HG03045 (cell line): ENCODE data around the gene ANKRA2.

Experiments
- ATAC-seq: cut with Tn5 transposase; IDR thresholded peaks from one replicate; pipeline ENCODE4 v1.9.1; 2021; ENCODE audit warnings: mild to moderate bottlenecking, moderate library complexity; ENCODE audit not compliant: unreplicated experiment

The ANKRA2 gene

GRCh38 chr5:73507062-73507461 lies 58.4 kb downstream of the ANKRA2 start:
- no peak for ATAC-seq

DNA sequence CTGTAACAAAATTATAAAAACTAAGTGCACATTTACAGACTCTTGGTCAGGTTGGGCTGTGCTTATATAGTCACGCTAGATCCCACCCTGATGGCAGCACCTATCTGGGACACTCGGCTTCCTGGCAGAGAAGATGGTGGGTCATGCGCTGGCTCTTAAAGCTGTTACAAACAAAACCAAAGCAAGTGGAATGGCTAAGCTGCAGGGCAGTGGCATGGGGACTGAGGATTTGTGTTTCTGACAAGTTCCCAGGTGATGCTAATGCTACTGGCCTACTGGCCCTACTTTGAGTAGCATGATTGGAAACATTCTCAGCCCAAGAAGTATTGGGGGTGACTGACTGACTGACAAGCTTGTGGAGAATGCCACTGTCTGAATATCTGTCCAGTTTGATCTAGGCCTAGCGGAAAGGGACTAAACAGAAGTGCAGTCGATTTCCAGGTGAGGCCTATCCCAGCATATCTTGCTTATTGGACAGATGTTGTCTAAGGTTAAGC lies 58.9 kb downstream of the ANKRA2 start:
- ATAC-seq = no peak
